ENCODE data around the gene SLC5A10. TPM values are rescaled to one million over a fixed set of nuclear protein-coding genes. Genes with fewer than 3 reads are reported as not detected.

The SLC5A10 gene
- total RNA-seq, 4 donors from 2014 or later = not detected

DNA sequence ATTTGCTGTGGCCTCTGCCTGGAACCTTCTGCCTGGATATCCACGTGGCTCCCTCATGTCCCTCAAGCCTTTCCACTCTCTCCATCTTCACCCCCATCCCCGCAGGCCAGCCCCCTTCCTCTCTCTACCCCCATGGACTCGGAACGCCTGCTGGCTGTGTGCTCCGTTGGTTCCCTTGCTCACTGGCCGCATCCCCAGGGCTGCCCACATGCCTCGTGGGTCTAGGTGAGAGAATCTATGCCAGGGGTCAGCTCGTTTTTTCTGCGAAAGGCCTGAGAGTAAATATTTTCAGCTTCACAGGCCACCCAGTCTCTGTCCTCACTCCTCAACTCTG lies 12.0 kb downstream of the SLC5A10 start:
- 84 to 86% methylated on average over 9 of the region's 9 CpGs for WGBS, 2 donors
- intact Hi-C loops (cut with DNase I) = loop anchor here (10.0 kb wide), 1 partner anchor 61 kb away; no protein-coding TSS in a partner anchor
- TF ChIP-seq, protein P1, sequence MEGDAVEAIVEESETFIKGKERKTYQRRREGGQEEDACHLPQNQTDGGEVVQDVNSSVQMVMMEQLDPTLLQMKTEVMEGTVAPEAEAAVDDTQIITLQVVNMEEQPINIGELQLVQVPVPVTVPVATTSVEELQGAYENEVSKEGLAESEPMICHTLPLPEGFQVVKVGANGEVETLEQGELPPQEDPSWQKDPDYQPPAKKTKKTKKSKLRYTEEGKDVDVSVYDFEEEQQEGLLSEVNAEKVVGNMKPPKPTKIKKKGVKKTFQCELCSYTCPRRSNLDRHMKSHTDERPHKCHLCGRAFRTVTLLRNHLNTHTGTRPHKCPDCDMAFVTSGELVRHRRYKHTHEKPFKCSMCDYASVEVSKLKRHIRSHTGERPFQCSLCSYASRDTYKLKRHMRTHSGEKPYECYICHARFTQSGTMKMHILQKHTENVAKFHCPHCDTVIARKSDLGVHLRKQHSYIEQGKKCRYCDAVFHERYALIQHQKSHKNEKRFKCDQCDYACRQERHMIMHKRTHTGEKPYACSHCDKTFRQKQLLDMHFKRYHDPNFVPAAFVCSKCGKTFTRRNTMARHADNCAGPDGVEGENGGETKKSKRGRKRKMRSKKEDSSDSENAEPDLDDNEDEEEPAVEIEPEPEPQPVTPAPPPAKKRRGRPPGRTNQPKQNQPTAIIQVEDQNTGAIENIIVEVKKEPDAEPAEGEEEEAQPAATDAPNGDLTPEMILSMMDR (IDR thresholded peaks at IDR 0.05) = no peak
- TF ChIP-seq POLR2A (IDR thresholded peaks at IDR 0.05) = no peak
- no peak for DNase-seq
- Histone ChIP-seq H3K27me3 (no peaks in the 10 kb centered on the region), H3K9me3 (no peaks in the 10 kb centered on the region), H3K4me3 (replicated peaks in 1 of 3) (no peak overlapping the region), H3K27ac (no peak overlapping the region), H3K36me3 (no peaks in the 10 kb centered on the region), H3K4me1 (peaks cover 0 to 18% of the 10 kb centered on the region in 2 donors)

DNA sequence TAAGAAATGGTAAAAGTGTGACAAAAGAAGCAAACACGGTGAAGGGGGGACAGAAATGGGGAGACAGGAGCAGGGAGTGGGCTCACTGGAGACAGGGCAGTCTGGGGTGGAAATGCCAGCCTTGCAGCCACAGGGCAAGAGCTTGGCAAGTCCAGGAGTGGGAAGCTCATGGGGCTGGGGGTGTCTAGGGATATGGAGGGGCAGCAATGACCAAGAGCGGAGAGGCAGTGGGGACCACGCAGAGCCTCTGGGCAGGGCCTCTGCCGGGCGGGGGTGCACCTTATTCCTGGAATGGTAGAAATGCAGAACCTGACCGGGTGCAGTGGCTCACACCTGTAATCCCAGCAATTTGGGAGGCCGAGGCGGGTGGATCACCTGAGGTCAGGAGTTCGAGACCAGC lies 12.6 kb downstream of the SLC5A10 start:
- H3K9me3 ChIP-seq = no peaks in the 10 kb centered on the region
- peaks cover 0 to 18% of the 10 kb centered on the region in 2 donors for H3K4me1 ChIP-seq
- H3K4me3 ChIP-seq (replicated peaks in 1 of 3) = no peak overlapping the region
- H3K36me3 ChIP-seq = no peaks in the 10 kb centered on the region
- WGBS, 2 donors = 89 to 99% methylated on average over 7 to 9 of the region's 9 CpGs
- H3K27ac ChIP-seq = no peak overlapping the region
- DNase-seq = no peak
- no peaks in the 10 kb centered on the region for H3K27me3 ChIP-seq
- intact Hi-C loops (cut with DNase I) = loop anchor here (10.0 kb wide), 1 partner anchor 60 kb away; no protein-coding TSS in a partner anchor
- TF ChIP-seq, protein P1 (IDR thresholded peaks at IDR 0.05) = no peak
- no peak for TF ChIP-seq POLR2A (IDR thresholded peaks at IDR 0.05)

DNA sequence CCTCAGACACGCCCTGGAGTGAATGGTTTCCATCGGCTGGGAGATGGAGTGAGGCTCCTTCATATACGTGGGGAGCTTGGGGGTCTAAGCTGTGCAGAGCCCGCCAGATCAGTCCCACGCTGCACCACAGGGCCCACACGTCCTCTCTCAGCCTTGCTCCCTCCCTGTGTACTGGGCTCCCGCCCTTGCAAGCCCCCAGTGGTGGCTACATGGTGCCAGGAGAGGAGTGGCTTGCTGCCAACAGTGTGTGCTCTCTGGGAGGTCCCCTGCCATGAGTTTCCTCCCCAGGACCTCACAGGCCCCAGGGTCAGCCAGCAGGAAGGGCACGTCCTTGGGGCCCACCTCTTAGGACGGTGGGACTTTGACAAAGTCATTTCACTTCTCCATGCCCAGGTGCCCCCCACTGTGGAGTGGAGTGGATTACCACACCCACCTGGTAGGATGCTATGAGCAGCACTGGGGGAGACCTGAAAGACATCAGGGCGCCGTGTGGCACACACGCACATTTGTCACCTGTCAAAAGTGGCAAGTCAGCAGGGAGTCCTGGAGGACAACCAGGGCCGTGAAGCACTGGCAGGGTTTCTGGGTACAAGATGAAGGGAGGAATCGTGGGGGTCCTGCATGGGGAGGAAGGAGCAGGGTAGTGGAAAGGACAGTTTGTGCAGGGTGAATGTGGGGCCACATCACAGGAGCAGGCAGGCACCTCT lies 13.7 kb downstream of the SLC5A10 start:
- H3K27me3 ChIP-seq = no peaks in the 10 kb centered on the region
- H3K9me3 ChIP-seq = no peaks in the 10 kb centered on the region
- H3K36me3 ChIP-seq = peaks cover 0 to under 1% of the 10 kb centered on the region in 2 donors
- H3K27ac ChIP-seq = no peak overlapping the region
- no peak for TF ChIP-seq POLR2A (IDR thresholded peaks at IDR 0.05)
- TF ChIP-seq, protein P1 (IDR thresholded peaks at IDR 0.05) = no peak
- H3K4me1 ChIP-seq = peaks cover 0 to 18% of the 10 kb centered on the region in 2 donors
- no peak overlapping the region for H3K4me3 ChIP-seq (replicated peaks in 1 of 3)
- 80 to 85% methylated on average over 9 to 14 of the region's 14 CpGs for WGBS, 2 donors
- intact Hi-C loops (cut with DNase I) = loop anchor here (10.0 kb wide), 1 partner anchor 59 kb away; no protein-coding TSS in a partner anchor
- no peak for DNase-seq

DNA sequence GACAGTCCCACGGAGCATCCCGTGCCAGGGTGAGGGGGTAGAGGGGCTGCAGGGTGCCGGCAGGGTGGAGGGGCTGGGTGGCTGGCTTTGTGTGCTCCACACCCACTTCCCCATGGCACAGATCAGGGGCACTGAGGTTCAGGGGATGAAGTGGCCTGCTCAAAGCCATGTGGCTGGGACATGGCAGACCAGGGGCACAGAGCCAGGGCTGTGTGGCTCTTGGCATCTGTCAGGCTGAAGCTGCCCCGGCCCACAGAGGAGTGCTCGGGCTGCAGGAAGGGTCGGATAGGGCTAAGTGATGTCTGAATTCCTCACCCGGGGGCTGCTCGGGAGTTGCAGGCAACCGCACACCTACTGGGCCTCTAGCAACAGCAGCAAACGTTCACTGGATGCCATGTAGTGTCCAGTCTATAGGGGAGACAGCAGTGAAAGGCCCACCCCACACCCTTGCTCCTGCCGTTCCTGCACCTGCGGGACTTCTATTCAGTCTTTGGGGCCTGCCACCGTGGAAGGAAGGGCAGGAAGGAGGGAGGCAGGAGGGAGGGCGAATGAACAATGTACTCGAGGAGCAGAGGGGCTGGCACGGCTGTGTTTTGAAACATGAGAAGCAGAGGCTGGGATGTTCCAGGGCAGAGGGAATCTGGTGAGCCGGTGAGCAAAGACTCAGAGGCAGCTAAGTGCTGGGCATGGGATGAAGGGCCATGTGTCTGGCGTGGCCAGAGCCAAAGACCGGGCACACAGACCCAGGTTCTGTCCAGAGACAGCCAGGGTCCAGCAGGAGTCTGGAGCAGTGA lies 15.1 kb downstream of the SLC5A10 start:
- WGBS, 2 donors = 46 to 60% methylated on average over 13 to 18 of the region's 19 CpGs
- H3K4me3 ChIP-seq (replicated peaks in 1 of 3) = no peak overlapping the region
- peak; percentile 54 to 62 for DNase-seq
- peaks cover 0 to 5% of the 10 kb centered on the region in 2 donors for H3K36me3 ChIP-seq
- TF ChIP-seq, protein P1 (IDR thresholded peaks at IDR 0.05) = no peak
- TF ChIP-seq POLR2A (IDR thresholded peaks at IDR 0.05) = no peak
- H3K27me3 ChIP-seq = no peaks in the 10 kb centered on the region
- intact Hi-C loops (cut with DNase I) = loop anchor here (10.0 kb wide), 1 partner anchor 58 kb away; no protein-coding TSS in a partner anchor
- H3K27ac ChIP-seq = no peak overlapping the region
- H3K4me1 ChIP-seq = peaks cover 0 to 18% of the 10 kb centered on the region in 2 donors
- no peaks in the 10 kb centered on the region for H3K9me3 ChIP-seq
